ENCODE data around the gene PTBP3.

Gene PTBP3

GRCh38 chr9:112360047-112360804 is 26.8 kb upstream of the PTBP3 start:
- peak; percentile 76 for DNase-seq

- peak; percentile 65 for DNase-seq
These were observed 22.0 kb upstream of the PTBP3 start for GRCh38 chr9:112355427-112355897.

DNA sequence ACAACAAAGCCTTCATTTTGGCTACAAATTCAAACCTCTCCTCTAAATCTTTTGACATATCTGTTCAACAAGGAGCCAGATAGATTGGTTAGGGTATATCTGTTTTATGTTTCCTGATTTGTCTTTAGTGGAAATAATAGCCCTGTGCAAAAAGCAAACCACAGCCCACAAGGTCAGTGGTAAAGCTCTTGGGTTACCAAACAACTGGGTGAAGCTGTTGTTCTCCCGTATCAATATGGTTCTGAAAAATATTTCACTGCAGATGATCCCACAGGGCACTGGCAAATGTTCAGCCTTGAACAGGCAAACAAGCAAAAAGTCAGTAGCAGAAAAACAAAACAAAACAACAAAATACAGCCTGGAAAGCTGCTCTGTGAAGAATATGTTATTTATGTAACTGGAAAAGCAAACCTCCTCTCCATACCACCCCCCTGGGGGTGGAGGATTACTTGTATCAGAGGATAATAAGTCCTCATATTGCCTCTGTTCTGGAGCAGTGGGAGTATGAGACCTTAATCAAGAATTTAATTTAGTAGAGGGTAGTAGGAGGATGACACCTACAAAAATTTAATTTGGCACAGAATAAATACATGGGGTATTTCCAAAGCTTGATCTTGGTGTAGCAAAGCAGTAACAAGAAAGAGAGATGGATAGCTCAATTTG is 20.8 kb upstream of the PTBP3 start:
- no peak for DNase-seq

GRCh38 chr9:112352209-112352608 is 18.8 kb upstream of the PTBP3 start:
- DNase-seq, result no peak

- no peak for DNase-seq
These were observed 17.8 kb upstream of the PTBP3 start for GRCh38 chr9:112351184-112351583.

- no peak for DNase-seq
These were observed 15.6 kb upstream of the PTBP3 start for GRCh38 chr9:112349008-112349333.

- no peak for DNase-seq
These were observed 15.0 kb upstream of the PTBP3 start for GRCh38 chr9:112348257-112349007.

DNA sequence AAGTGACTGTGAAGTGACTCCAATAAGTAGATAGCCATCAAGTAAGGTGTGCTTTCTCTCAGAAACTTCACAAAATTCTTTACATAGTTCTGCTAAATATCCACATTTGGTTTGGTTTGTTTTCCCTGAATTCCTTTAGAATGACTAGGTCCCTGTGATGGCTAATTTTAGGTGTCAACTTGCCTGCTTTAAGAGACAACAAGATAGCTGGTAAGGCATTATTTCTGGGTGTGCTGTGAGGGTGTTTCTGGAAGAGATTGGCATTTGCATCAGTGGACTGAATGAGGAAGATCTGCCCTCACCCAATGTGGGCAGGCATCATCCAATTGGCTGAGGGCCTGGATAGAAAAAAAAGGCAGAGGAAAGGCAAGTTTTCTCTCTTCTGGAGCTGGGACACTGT is 8.3 kb upstream of the PTBP3 start:
- peak; percentile 52 for DNase-seq

- no peak for DNase-seq
These were observed 6.5 kb upstream of the PTBP3 start for GRCh38 chr9:112339886-112340285.

- DNase-seq, result peak; percentile 72
These were observed 5.1 kb upstream of the PTBP3 start for GRCh38 chr9:112338561-112338960.

DNA sequence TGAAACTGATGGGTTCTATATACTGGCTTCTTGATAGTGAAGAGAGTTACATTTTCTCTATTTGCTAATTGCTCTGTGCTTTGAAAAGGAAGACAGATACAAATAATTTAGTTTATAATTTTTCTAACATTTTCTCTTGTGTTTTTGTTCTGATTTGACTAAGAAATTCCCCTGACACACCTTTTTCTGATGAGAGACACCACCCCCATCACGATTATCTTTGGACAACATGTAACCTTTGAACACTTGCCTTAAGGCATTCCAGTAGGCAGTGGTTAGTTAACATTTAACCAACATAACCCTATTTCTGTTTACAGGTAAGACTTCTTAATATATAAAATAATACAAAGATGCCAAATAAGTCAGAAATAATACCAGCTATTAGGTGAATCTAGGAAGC is 4.1 kb upstream of the PTBP3 start:
- no peak for DNase-seq

GRCh38 chr9:112334432-112334841 is 1.0 kb upstream of the PTBP3 start:
- peak; percentile 62 for DNase-seq

- DNase-seq, result peak; percentile 93
These were observed 416 bp upstream of the PTBP3 start for GRCh38 chr9:112333639-112334431.

GRCh38 chr9:112332674-112332976 is 794 bp downstream of the PTBP3 start:
- DNase-seq, result peak; percentile 66

GRCh38 chr9:112332214-112332613 is 1.2 kb downstream of the PTBP3 start:
- no peak for DNase-seq

GRCh38 chr9:112331674-112331952 is 1.8 kb downstream of the PTBP3 start:
- no peak for DNase-seq

- DNase-seq, result no peak
These were observed 4.9 kb downstream of the PTBP3 start for GRCh38 chr9:112328545-112328944.

GRCh38 chr9:112327718-112328450 is 5.5 kb downstream of the PTBP3 start:
- DNase-seq, result peak; percentile 26

DNA sequence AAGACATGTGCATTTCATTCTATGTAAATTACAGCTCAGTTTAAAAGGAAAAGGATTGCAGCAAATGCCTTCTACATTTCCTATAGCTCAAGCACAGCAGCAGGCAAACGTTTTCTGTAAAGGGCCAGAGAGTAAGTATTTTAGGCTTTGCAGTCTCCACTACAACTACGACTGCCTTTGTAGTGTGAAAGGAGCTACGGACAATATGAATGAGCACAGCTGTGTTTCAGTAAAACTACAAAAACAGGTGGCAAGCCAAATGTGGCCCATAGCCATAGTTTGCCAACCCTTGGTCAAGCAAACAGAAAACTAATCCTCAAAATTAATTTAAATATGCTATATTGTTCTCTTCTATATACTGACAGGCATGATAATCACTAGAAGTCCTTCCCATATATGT is 7.2 kb downstream of the PTBP3 start:
- DNase-seq, result no peak

- DNase-seq, result no peak
These were observed 7.8 kb downstream of the PTBP3 start for GRCh38 chr9:112325600-112325999.

- DNase-seq, result no peak
These were observed 8.3 kb downstream of the PTBP3 start for GRCh38 chr9:112325127-112325526.

DNA sequence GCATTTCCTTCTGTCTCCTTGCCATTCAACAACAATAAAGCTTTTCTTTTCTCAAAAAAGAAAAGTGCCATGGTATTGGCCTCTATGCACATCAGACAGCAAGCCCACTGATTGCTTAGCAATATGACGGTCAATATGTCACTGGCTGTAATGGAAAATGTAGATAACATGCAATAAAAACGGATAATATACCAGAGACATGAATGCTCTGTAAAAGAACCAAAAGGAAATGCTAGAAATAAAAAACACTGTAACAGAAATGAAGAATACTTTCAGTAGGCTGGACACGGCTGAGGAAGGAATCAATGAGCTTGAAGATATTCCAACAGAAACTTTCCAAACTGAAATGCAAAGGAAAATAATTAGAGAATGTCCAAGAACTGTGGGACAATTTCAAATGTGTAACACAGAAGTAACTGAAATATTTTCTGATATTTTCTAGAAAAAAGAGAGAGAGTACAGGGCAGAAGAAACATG is 10.0 kb downstream of the PTBP3 start:
- no peak for DNase-seq

Data from kidney glomerular epithelial cell (primary cell).